ENCODE measurements around the gene POP4. TPM values are rescaled to one million over a fixed set of nuclear protein-coding genes. Genes with fewer than 3 reads are reported as not detected.

Gene POP4
- total RNA-seq, 1 experiment from 2014 or later: 75.0 TPM

GRCh38 chr19:29568036-29569025 is 37.8 kb upstream of the POP4 start:
- Histone ChIP-seq H3K36me3 (ENCODE audit: control insufficient read depth, insufficient read depth, low read length) (no peaks in the 10 kb centered on the region), H3K4me1 (no peaks in the 10 kb centered on the region), H3K27me3 (replicated peaks; ENCODE audit: control insufficient read depth, insufficient read depth, low read length) (no peaks in the 10 kb centered on the region), H3K4me3 (ENCODE audit: low read depth, low read length) (no peak overlapping the region), H3K9me3 (no peaks in the 10 kb centered on the region)
- Mint-ChIP-seq H3K9me3 (ENCODE audit: unreplicated experiment) (no peaks in the 10 kb centered on the region), H3K4me1 (ENCODE audit: low read depth, unreplicated experiment) (no peaks in the 10 kb centered on the region), H3K27me3 (ENCODE audit: insufficient read depth, unreplicated experiment) (peaks cover 2% of the 10 kb centered on the region), H3K36me3 (ENCODE audit: insufficient read depth, unreplicated experiment) (no peaks in the 10 kb centered on the region), H3K4me3 (ENCODE audit: unreplicated experiment) (no peak overlapping the region), H3K27ac (ENCODE audit: unreplicated experiment) (no peak overlapping the region)
- BruUV-seq (replicated peaks): no TSS peak
- intact Hi-C loops (cut with micrococcal nuclease; ENCODE audit: unreplicated experiment): no loop called here
- CTCF ChIA-PET: no interaction called here
- POLR2A ChIA-PET: no interaction called here
- DNase-seq: no peak
- no peak for TF ChIP-seq CTCF (IDR thresholded peaks at IDR 0.05; ENCODE audit: insufficient read depth in 1 of 2, low read depth in 1 of 2, low read length in 1 of 2, severe bottlenecking in 1 of 2, unreplicated experiment in 1 of 2)

- no peak for DNase-seq
- H3K36me3 ChIP-seq (ENCODE audit: control insufficient read depth, insufficient read depth, low read length): no peaks in the 10 kb centered on the region
- H3K9me3 ChIP-seq: no peaks in the 10 kb centered on the region
- H3K4me1 ChIP-seq: no peaks in the 10 kb centered on the region
- H3K4me3 ChIP-seq (ENCODE audit: low read depth, low read length): no peak overlapping the region
- Mint-ChIP-seq H3K9me3 (ENCODE audit: unreplicated experiment) (no peaks in the 10 kb centered on the region), H3K4me1 (ENCODE audit: low read depth, unreplicated experiment) (no peaks in the 10 kb centered on the region), H3K4me3 (ENCODE audit: unreplicated experiment) (no peak overlapping the region), H3K36me3 (ENCODE audit: insufficient read depth, unreplicated experiment) (no peaks in the 10 kb centered on the region), H3K27ac (ENCODE audit: unreplicated experiment) (no peak overlapping the region), H3K27me3 (ENCODE audit: insufficient read depth, unreplicated experiment) (peaks cover 2% of the 10 kb centered on the region)
- ChIA-PET CTCF (no interaction called here), POLR2A (no interaction called here)
- intact Hi-C loops (cut with micrococcal nuclease; ENCODE audit: unreplicated experiment): no loop called here
- no TSS peak for BruUV-seq (replicated peaks)
- TF ChIP-seq CTCF (IDR thresholded peaks at IDR 0.05; ENCODE audit: insufficient read depth in 1 of 2, low read depth in 1 of 2, low read length in 1 of 2, severe bottlenecking in 1 of 2, unreplicated experiment in 1 of 2): no peak
- no peaks in the 10 kb centered on the region for H3K27me3 ChIP-seq (replicated peaks; ENCODE audit: control insufficient read depth, insufficient read depth, low read length)
These were observed 36.8 kb upstream of the POP4 start for GRCh38 chr19:29569038-29569911.

GRCh38 chr19:29571181-29571580 is 34.9 kb upstream of the POP4 start:
- H3K9me3 ChIP-seq: no peaks in the 10 kb centered on the region
- H3K27ac Mint-ChIP-seq (ENCODE audit: unreplicated experiment): no peak overlapping the region
- BruUV-seq (replicated peaks): no TSS peak
- no peak for DNase-seq
- H3K27me3 Mint-ChIP-seq (ENCODE audit: insufficient read depth, unreplicated experiment): peaks cover 5% of the 10 kb centered on the region
- no peak for TF ChIP-seq CTCF (IDR thresholded peaks at IDR 0.05; ENCODE audit: insufficient read depth in 1 of 2, low read depth in 1 of 2, low read length in 1 of 2, severe bottlenecking in 1 of 2, unreplicated experiment in 1 of 2)
- H3K9me3 Mint-ChIP-seq (ENCODE audit: unreplicated experiment): no peaks in the 10 kb centered on the region
- intact Hi-C loops (cut with micrococcal nuclease; ENCODE audit: unreplicated experiment): no loop called here
- H3K4me1 ChIP-seq: no peaks in the 10 kb centered on the region
- H3K36me3 ChIP-seq (ENCODE audit: control insufficient read depth, insufficient read depth, low read length): no peaks in the 10 kb centered on the region
- no peak overlapping the region for H3K4me3 Mint-ChIP-seq (ENCODE audit: unreplicated experiment)
- CTCF ChIA-PET: interaction anchor here (0.6 kb wide), 1 partner anchor 1898 kb away, joined by 3 read pairs; no protein-coding TSS in a partner anchor
- H3K4me3 ChIP-seq (ENCODE audit: low read depth, low read length): no peak overlapping the region
- no peaks in the 10 kb centered on the region for H3K36me3 Mint-ChIP-seq (ENCODE audit: insufficient read depth, unreplicated experiment)
- POLR2A ChIA-PET: no interaction called here
- no peaks in the 10 kb centered on the region for H3K4me1 Mint-ChIP-seq (ENCODE audit: low read depth, unreplicated experiment)
- no peaks in the 10 kb centered on the region for H3K27me3 ChIP-seq (replicated peaks; ENCODE audit: control insufficient read depth, insufficient read depth, low read length)
